Astrocyte (in vitro differentiated cells and primary cell): ENCODE results near the gene EFNB3. TPM values are rescaled to one million over a fixed set of nuclear protein-coding genes. Genes with fewer than 3 reads are reported as not detected.

Experiments used
- DNase-seq: peaks from one replicate; pipeline ENCODE4 v3.0.0-alpha.2; 2010; ENCODE audit warnings: low read depth
- FAIRE-seq: peaks from 2 replicates; lab custom pipeline; 2011; peaks lifted over from hg19 to GRCh38; lab: Jason Lieb, UNC
- H2AFZ ChIP-seq: 2 replicates; pipeline ENCODE4 v1.6.0; 2012; ENCODE audit warnings: low read depth, low read length, inconsistent platforms
- H3K27ac ChIP-seq: 2 replicates; pipeline ENCODE4 v1.5.1; 2011; ENCODE audit warnings: low read depth, low read length, inconsistent platforms
- H3K27me3 ChIP-seq: 2 replicates; pipeline ENCODE4 v1.6.0; 2011; ENCODE audit warnings: low read length, inconsistent platforms; ENCODE audit not compliant: insufficient read depth
- H3K36me3 ChIP-seq: 2 replicates; pipeline ENCODE4 v1.5.1; 2011; ENCODE audit warnings: low read length, inconsistent platforms; ENCODE audit not compliant: insufficient read depth
- H3K4me1 ChIP-seq: 2 replicates; pipeline ENCODE4 v1.5.1; 2011; ENCODE audit warnings: low read length, inconsistent platforms; ENCODE audit not compliant: insufficient read depth
- H3K4me2 ChIP-seq: 2 replicates; pipeline ENCODE4 v1.6.0; 2012; ENCODE audit warnings: low read length, inconsistent platforms
- H3K4me3 ChIP-seq: 2 replicates; pipeline ENCODE4 v1.5.1; 2011; ENCODE audit warnings: low read depth, mild to moderate bottlenecking, low read length, inconsistent platforms; ENCODE audit not compliant: insufficient read depth
- H3K79me2 ChIP-seq: 2 replicates; pipeline ENCODE4 v1.6.0; 2012; ENCODE audit warnings: mild to moderate bottlenecking, low read length, inconsistent platforms; ENCODE audit not compliant: insufficient read depth
- H3K9ac ChIP-seq: 2 replicates; pipeline ENCODE4 v1.6.0; 2012; ENCODE audit warnings: mild to moderate bottlenecking, low read length, inconsistent platforms
- H3K9me3 ChIP-seq: 2 replicates; pipeline ENCODE4 v1.5.1; 2012; ENCODE audit warnings: low read depth, mild to moderate bottlenecking, low read length, inconsistent platforms; ENCODE audit not compliant: insufficient read depth
- H4K20me1 ChIP-seq: 2 replicates; pipeline ENCODE4 v1.6.0; 2012; ENCODE audit warnings: low read length, inconsistent platforms; ENCODE audit not compliant: insufficient read depth
- H3K27ac Mint-ChIP-seq: one replicate; pipeline ENCODE4 v1.8.0; 2021; ENCODE audit warnings: mild to moderate bottlenecking, mixed read lengths; ENCODE audit not compliant: unreplicated experiment
- H3K27me3 Mint-ChIP-seq: one replicate; pipeline ENCODE4 v1.8.0; 2021; ENCODE audit warnings: low read depth, mixed read lengths; ENCODE audit not compliant: unreplicated experiment
- H3K36me3 Mint-ChIP-seq: one replicate; pipeline ENCODE4 v1.8.0; 2021; ENCODE audit warnings: low read depth, mixed read lengths; ENCODE audit not compliant: unreplicated experiment
- H3K4me1 Mint-ChIP-seq: one replicate; pipeline ENCODE4 v1.8.0; 2021; ENCODE audit warnings: low read depth, mixed read lengths; ENCODE audit not compliant: unreplicated experiment
- H3K4me3 Mint-ChIP-seq: one replicate; pipeline ENCODE4 v1.8.0; 2021; ENCODE audit warnings: mild to moderate bottlenecking, moderate library complexity, mixed read lengths; ENCODE audit not compliant: unreplicated experiment
- H3K9me3 Mint-ChIP-seq: one replicate; pipeline ENCODE4 v1.8.0; 2021; ENCODE audit warnings: mild to moderate bottlenecking, mixed read lengths; ENCODE audit not compliant: unreplicated experiment
- EZH2 ChIP-seq: IDR thresholded peaks from 2 replicates; pipeline ENCODE4 v1.6.1; 2012; ENCODE audit warnings: mild to moderate bottlenecking, low read length, inconsistent platforms; ENCODE audit not compliant: insufficient read depth
- total RNA-seq: library from RNA; stranded (reverse); gene quantifications from 2 replicates; pipeline ENCODE4 v1.2.1, GENCODE V29; 2021
- TF ChIP-seq, protein P1 (sequence below): IDR thresholded peaks from 2 replicates; pipeline ENCODE4 v1.5.1; 2011; ENCODE audit warnings: low read depth, mild to moderate bottlenecking, inconsistent platforms, low read length, moderate library complexity; ENCODE audit not compliant: insufficient read depth

Gene EFNB3
- total RNA-seq, 1 donor from 2014 or later, result 7.0 TPM

- FAIRE-seq (no peak), DNase-seq (no peak)
- peaks cover 26% of the 10 kb centered on the region for H3K79me2 ChIP-seq
- no peak for TF ChIP-seq EZH2
- TF ChIP-seq, protein P1, sequence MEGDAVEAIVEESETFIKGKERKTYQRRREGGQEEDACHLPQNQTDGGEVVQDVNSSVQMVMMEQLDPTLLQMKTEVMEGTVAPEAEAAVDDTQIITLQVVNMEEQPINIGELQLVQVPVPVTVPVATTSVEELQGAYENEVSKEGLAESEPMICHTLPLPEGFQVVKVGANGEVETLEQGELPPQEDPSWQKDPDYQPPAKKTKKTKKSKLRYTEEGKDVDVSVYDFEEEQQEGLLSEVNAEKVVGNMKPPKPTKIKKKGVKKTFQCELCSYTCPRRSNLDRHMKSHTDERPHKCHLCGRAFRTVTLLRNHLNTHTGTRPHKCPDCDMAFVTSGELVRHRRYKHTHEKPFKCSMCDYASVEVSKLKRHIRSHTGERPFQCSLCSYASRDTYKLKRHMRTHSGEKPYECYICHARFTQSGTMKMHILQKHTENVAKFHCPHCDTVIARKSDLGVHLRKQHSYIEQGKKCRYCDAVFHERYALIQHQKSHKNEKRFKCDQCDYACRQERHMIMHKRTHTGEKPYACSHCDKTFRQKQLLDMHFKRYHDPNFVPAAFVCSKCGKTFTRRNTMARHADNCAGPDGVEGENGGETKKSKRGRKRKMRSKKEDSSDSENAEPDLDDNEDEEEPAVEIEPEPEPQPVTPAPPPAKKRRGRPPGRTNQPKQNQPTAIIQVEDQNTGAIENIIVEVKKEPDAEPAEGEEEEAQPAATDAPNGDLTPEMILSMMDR, result no peak
- H3K9ac ChIP-seq, result no peak overlapping the region
- Mint-ChIP-seq H3K4me3 (peak overlapping the region; percentile 58), H3K9me3 (peaks cover 3% of the 10 kb centered on the region), H3K27ac (peak overlapping the region; percentile 63), H3K36me3 (peaks cover 23% of the 10 kb centered on the region), H3K27me3 (no peaks in the 10 kb centered on the region), H3K4me1 (peaks cover 19% of the 10 kb centered on the region)
- H3K36me3 ChIP-seq, result peaks cover 17% of the 10 kb centered on the region
- H3K4me2 ChIP-seq, result no peak overlapping the region
- peaks cover 8% of the 10 kb centered on the region for H3K9me3 ChIP-seq
- peaks cover 23% of the 10 kb centered on the region for H4K20me1 ChIP-seq
- no peak overlapping the region for H3K4me3 ChIP-seq
- no peaks in the 10 kb centered on the region for H3K27me3 ChIP-seq
- no peak overlapping the region for H3K27ac ChIP-seq
- peaks cover 5% of the 10 kb centered on the region for H3K4me1 ChIP-seq
- H2AFZ ChIP-seq, result no peak overlapping the region
These were observed 27.5 kb upstream of the EFNB3 start for GRCh38 chr17:7677388-7678067.

DNA sequence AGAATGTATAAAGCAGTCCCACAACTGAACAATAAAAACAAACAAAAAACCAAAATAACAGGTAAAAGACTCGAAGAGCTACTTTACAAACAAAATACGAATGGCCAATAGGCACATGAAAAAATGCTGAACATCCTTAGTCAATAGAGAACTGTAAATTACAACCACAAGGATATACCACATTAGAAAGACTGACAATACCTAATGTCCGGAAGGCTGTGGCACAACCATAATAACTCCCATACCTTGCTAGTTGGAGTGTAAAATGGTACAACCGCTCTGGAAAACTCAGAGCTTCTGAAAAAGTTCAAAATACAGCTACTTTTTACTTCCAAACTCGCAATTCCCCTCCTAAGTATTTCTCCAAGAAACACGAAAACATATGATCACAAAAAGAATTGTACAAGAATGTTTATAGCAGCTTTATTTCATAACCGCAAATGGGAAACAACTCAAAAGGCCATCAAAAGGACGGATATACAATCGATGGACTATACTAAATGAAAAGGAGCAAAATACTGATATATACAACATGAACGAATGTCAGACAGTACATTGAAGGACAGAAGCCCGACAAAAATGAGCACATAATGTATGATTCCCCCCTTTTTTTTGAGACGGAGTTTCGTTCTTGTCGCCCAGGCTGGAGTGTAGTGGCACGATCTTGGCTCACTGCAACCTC lies 20.0 kb upstream of the EFNB3 start:
- H3K36me3 Mint-ChIP-seq, result peaks cover 8% of the 10 kb centered on the region
- H3K27ac ChIP-seq, result peak overlapping the region; percentile 99
- H2AFZ ChIP-seq, result no peak overlapping the region
- peaks cover 6% of the 10 kb centered on the region for H3K4me1 Mint-ChIP-seq
- no peak for FAIRE-seq
- H3K9ac ChIP-seq, result peak overlapping the region; percentile 99
- no peak for DNase-seq
- peaks cover 36% of the 10 kb centered on the region for H4K20me1 ChIP-seq
- H3K27me3 ChIP-seq, result no peaks in the 10 kb centered on the region
- H3K27me3 Mint-ChIP-seq, result no peaks in the 10 kb centered on the region
- no peaks in the 10 kb centered on the region for H3K9me3 Mint-ChIP-seq
- H3K4me3 Mint-ChIP-seq, result peak overlapping the region; percentile 95
- peaks cover 68% of the 10 kb centered on the region for H3K79me2 ChIP-seq
- H3K4me3 ChIP-seq, result peak overlapping the region; percentile 99
- H3K27ac Mint-ChIP-seq, result peak overlapping the region; percentile 100
- no peaks in the 10 kb centered on the region for H3K9me3 ChIP-seq
- peak overlapping the region; percentile 92 for H3K4me2 ChIP-seq
- TF ChIP-seq, protein P1, result no peak
- no peak for TF ChIP-seq EZH2
- H3K4me1 ChIP-seq, result peaks cover 23% of the 10 kb centered on the region
- H3K36me3 ChIP-seq, result no peaks in the 10 kb centered on the region
